HG02571 (cell line): ENCODE results near the gene PDGFC.
"Not testable (repeated sequence)": the region's sequence is repeated elsewhere in the genome, so short reads cannot be mapped to it uniquely, and the experiment has no call there.

Source experiments
- ATAC-seq: cut with Tn5 transposase; IDR thresholded peaks from one replicate; pipeline ENCODE4 v1.9.1; 2021; ENCODE audit warnings: mild to moderate bottlenecking, moderate library complexity; ENCODE audit not compliant: unreplicated experiment

The PDGFC gene

DNA sequence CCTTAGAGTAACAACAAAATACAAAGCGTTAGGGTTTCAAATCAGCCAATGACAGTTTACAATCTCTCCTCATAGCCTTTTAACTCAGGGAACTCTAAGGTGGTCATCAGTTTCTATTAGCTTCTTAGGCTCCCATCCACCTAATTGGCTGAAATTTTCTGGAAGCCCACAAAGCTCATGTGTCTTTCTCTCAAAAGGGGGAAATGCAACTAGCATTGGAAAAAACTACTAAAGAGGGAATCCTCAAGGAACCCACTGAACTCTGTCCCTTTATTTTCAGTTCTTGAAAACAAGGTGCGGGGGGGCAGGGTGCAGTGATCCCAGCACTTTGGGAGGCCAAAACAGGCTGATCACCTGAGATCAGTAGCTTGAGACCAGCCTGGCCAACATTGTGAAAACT lies 56.4 kb downstream of the PDGFC start:
- ATAC-seq = no peak

DNA sequence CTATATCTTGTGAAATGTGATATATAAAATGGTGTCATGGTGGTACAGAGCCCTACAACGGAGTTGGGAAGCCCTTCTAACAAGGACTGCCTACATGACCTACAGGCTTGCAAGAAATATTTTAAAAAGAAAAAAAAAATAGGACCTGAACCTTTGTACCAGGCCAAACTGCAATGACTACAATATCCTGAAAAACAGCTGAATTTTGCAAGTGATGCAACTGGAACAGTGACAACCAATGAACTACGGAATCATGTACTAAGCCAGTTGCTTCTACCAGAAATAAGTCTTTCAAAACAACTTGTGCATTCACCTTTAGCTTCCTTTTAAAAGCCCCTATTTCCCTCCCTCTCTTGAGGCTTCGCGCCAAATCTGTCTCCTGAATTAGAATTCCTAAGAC lies 58.4 kb downstream of the PDGFC start:
- ATAC-seq = no peak

DNA sequence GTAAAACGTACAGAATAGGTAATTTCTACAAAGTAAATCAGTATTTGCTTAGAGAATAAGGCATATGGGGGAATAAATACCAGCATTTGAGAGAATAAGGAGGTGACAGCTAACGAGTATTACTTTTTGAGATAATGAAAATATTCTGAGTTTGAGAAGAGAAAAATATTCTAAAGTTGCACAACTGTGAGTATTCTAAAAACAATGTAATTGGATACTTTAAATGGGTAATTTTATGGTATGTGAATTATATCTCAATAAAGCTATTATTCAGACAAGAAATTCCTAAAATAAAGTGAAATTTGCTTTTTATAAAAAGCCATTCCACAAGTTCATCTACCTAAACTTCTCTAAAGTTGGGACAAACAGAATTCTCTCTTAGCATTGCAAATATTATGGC lies 62.6 kb downstream of the PDGFC start:
- no peak for ATAC-seq

DNA sequence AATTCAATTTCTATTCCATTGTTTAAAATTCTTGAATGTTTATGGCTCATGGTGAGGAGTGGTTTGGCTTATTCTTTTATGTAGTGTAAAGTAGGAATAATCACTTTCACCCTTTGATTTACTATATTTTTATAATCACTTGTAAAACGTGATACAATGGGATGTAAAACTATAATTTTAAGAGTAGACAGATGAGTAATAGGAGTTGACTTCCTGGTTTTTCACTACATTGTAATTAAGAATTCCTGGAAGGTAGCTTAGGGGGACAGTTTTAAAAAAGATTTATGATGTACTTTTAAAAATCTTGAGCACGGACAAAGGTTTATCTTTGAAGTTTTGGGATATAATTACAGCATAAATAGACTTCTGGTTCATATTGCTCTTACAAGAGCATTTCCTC lies 65.3 kb downstream of the PDGFC start:
- ATAC-seq = no peak

GRCh38 chr4:156901871-156902270 lies 69.7 kb downstream of the PDGFC start:
- ATAC-seq = no peak

- ATAC-seq = no peak
Measured at GRCh38 chr4:156898373-156899117, 73.1 kb downstream of the PDGFC start.

- ATAC-seq = no peak
Measured at GRCh38 chr4:156896527-156896926, 75.1 kb downstream of the PDGFC start.

DNA sequence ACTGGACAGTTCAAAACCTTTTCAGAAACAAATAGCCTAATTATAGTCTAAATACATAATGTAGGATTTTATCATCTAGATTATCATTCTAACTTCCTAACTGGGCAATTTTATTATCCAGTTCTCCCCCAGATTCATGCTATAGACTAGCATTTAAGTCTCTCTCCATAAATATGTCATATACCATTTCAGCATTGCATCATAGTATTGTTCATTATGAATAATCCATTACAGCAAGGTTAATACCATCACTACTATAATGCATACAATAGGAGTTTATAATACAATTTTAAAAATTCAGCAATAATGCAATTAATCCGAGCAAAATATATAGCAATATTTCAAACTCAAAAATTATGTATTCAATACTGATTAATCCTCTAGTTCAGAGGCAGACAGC lies 77.4 kb downstream of the PDGFC start:
- no peak for ATAC-seq

GRCh38 chr4:156892805-156893204 lies 78.8 kb downstream of the PDGFC start:
- no peak for ATAC-seq

DNA sequence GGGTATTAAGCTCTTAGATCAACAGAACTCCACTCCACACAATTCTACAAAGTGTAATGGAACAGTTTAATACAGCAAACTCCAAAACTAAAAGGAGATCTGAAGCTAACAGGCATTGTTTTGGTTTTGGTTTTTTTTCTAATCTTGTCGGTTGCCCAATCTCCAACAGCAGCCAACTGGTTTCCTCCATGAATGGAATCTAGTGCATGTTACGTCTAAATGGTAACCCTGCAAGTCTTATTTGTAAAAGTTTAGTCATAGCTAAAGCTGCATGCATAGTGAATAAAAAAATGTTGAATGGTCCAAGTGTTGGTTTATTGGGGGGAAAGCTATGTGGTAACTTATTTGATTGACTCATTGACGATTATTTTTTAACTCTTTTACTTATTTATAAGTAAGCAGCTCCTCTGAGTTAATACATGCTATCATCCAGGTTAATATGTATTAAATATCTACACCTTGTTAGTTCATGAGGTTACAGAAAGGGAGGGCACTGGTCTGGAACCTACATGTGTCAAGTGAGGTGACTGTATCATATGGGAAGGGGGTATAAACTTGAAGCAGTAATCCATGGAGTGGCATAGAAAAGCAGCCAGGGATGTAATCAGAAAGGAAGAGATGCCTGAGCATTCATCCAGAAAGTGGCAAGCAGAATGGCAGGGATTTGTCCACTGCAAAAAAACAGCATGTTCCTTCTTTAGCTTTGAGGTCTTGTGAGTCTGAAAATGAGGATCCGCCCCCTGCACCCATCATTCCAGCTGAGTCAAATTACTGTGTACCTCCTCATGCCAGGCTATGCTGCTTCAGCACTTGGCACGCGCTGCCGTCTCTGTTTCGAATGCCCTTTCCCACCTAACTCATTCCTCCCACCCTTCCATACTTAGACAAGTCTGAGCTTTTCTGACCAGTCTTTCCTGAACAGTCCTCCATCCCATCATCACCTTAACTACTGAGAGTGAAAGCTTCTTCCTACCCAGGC lies 81.7 kb downstream of the PDGFC start:
- ATAC-seq = no peak

GRCh38 chr4:156888762-156889161 lies 82.8 kb downstream of the PDGFC start:
- no peak for ATAC-seq

DNA sequence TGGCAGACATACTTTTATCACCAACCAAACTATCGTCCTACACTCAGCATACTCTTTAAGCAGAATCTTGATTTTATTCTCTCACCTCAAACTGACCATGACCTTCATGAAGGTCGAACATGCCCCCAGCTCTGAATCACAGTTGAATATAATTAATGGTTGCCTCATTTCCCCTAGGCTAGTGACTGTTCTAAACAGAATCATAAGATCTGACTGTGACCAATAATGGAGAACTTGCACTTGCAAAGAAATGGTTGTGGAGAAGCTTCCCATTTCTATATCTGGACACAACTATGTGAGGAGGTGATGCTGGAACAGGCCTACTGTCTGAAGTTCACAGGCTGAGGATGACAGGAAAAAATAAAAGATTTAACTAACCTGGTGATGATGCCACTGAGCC lies 85.1 kb downstream of the PDGFC start:
- ATAC-seq = no peak

DNA sequence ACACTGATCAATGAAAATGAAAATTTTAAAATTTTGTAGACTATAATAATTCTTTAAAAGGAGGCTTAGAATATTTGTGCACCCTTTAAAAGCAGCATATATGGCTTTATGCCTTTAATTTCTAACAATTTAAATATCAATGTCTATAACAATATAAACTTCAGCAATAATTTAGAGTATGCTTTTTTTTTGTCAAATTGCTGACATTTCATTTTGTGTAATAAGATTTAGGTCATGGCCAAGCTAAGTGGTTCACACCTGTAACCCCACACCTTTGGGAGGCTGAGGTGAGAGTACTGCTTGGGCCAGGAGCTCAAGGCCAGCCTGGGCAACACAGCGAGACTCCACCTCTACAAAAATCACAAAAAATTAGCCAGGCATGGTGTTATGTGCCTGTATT lies 86.2 kb downstream of the PDGFC start:
- ATAC-seq = no peak

DNA sequence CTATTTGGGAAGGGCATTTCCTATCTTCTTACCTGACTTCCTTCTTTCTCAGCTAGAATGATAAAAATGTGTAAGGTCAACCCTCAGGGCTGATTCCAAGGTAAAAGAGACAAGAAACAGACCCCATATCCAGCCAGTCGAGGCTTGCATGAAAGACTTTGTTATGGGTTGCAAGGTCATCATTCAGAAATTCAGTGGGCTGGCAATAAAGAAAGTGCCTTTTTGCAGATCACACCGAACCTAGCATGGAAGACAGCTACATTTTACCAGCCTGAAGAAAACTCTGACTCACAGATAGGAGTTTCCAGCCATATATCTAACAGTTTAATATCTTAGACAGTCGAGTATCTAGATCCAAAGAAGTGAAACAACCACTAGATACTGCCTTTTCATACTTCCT lies 87.4 kb downstream of the PDGFC start:
- ATAC-seq = no peak

DNA sequence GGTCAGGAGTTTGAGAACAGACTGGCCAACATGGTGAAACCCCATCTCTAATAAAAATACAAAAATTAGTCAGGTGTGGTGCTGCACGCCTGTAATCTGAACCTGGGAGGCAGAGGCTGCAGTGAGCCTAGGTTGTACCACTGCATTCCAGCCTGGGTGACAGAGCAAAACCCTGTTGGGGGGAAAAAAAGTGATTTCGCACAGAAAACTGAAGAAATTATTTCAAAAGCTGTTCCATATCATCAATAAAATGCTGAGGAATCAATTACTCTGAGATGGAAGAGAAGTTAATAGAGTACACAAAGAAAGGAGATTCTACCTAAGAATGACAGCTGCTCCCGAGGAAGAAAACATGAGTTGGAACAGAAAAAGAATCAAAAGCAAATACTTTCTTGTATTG lies 95.9 kb downstream of the PDGFC start:
- ATAC-seq = no peak

GRCh38 chr4:156875055-156875454 lies 96.5 kb downstream of the PDGFC start:
- ATAC-seq = no peak

DNA sequence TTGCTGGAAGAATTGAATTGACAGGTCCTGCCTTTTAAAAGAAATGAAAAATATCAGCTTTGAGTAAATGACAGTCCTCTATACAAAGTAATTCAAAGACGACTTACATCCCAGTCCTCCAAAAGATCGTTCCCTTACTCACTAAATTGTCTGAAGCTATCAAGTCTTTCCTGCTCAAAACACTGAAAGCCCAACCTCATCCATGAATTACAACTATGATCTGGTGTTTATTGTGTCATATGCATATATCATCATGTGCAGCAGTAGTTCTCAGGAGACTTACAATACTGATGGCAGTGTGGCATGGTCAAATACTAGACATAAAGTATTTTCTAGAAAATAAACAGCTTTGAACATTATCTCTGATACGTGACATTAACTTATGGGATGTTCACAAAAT lies 97.8 kb downstream of the PDGFC start:
- ATAC-seq = no peak

GRCh38 chr4:156870861-156871260 lies 100.7 kb downstream of the PDGFC start:
- ATAC-seq = no peak

- no peak for ATAC-seq
Measured at GRCh38 chr4:156870131-156870530, 101.5 kb downstream of the PDGFC start.

- not testable (repeated sequence) for ATAC-seq
Measured at GRCh38 chr4:156866088-156866487, 105.5 kb downstream of the PDGFC start.

DNA sequence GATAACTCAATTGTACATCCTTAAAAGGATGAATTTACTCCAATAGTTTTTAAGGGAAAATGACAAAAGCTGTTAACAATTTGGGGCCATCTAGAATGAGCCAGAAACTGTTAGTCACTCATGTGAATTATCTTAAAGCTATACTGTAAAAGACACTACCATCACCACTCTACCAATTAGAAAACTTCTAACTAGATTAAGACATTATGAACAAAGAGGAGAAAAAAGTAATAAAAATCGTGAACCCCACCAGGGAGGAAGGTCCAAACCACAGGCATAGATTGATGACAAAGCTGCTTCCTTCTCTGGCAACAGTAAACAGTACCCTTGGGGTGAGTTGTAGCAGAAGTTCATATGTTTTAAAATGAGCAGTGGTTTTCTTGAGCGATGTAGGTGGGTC lies 106.1 kb downstream of the PDGFC start:
- no peak for ATAC-seq

GRCh38 chr4:156858071-156858470 lies 113.5 kb downstream of the PDGFC start:
- ATAC-seq = no peak
